GM12865 (cell line): ENCODE results near the gene XRCC4.
"Not testable (repeated sequence)": the region's sequence is repeated elsewhere in the genome, so short reads cannot be mapped to it uniquely, and the experiment has no call there.

Experiments used
- DNase-seq: peaks from one replicate; pipeline ENCODE4 v3.0.0; 2010; ENCODE audit warnings: low read depth
- H3K4me3 ChIP-seq: 2 replicates; pipeline ENCODE4 v1.5.1; 2011; ENCODE audit warnings: mild to moderate bottlenecking, low read depth, low read length, control low read depth
- TF ChIP-seq, protein P1 (sequence below): IDR thresholded peaks from 2 replicates; pipeline ENCODE4 v1.5.1; 2011; ENCODE audit warnings: low read length, control low read depth, low read depth, inconsistent platforms; ENCODE audit not compliant: insufficient read depth; ENCODE audit errors: missing control alignments

Gene XRCC4

DNA sequence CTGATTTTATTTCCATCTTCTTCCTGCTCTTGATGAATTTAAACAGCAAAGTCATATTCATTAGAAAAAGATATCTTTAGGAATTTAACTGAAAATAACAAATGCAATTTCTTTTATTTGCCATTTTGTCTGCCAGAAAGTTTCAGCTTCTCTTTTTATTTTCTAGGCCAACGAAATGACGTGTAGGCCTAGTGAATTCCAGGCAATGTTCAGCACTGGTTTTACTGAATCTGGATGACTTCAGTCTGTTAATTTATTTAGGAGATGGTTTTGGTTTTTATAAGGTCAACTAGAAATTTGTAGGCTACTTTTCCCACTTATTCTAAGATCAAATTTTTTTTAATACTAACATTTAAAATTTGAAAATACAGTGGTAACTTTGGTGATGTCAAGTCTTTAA, 265.1 kb downstream of the XRCC4 start:
- DNase-seq, result no peak
- TF ChIP-seq, protein P1, sequence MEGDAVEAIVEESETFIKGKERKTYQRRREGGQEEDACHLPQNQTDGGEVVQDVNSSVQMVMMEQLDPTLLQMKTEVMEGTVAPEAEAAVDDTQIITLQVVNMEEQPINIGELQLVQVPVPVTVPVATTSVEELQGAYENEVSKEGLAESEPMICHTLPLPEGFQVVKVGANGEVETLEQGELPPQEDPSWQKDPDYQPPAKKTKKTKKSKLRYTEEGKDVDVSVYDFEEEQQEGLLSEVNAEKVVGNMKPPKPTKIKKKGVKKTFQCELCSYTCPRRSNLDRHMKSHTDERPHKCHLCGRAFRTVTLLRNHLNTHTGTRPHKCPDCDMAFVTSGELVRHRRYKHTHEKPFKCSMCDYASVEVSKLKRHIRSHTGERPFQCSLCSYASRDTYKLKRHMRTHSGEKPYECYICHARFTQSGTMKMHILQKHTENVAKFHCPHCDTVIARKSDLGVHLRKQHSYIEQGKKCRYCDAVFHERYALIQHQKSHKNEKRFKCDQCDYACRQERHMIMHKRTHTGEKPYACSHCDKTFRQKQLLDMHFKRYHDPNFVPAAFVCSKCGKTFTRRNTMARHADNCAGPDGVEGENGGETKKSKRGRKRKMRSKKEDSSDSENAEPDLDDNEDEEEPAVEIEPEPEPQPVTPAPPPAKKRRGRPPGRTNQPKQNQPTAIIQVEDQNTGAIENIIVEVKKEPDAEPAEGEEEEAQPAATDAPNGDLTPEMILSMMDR, result no peak
- no peak overlapping the region for H3K4me3 ChIP-seq

DNA sequence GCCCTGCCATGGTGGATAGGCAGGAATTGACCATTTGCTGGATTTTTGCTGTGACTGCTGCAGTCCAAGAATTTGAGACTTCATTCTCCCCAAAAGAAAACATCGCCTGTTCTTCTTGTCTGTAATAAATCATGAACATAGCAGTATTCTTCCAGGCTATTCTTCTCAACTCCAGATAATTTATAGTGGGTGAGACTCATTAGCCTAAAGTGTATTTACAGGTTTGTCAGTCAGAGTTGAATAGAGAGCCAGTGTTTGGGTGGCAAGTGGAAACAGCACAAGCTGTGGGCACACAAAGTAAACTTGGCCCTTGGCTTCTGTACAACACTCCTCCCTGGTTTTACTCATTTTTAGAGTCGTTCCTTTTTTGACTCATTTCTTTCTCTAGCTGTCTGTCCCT, 266.0 kb downstream of the XRCC4 start:
- no peak for DNase-seq
- no peak overlapping the region for H3K4me3 ChIP-seq
- TF ChIP-seq, protein P1, result no peak

DNA sequence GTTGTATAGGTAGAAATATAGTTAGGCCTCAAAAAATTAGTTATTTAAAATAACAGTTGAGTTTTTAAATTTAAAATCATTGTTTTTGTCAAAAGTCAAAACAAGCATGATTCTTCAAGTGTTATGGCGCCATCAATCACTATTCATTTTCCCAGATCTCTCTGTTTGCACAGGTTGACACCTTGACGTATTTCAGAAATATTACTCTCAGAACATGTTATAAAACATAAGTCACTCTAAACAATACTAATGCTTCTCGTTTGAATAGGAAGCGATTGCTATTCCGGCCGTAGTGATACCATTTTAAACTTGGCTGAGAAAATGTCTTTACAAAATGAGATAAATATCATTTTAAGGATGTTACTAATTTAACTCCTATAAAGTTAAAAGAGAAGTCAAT, 268.1 kb downstream of the XRCC4 start:
- TF ChIP-seq, protein P1, result no peak
- H3K4me3 ChIP-seq, result no peak overlapping the region
- no peak for DNase-seq

DNA sequence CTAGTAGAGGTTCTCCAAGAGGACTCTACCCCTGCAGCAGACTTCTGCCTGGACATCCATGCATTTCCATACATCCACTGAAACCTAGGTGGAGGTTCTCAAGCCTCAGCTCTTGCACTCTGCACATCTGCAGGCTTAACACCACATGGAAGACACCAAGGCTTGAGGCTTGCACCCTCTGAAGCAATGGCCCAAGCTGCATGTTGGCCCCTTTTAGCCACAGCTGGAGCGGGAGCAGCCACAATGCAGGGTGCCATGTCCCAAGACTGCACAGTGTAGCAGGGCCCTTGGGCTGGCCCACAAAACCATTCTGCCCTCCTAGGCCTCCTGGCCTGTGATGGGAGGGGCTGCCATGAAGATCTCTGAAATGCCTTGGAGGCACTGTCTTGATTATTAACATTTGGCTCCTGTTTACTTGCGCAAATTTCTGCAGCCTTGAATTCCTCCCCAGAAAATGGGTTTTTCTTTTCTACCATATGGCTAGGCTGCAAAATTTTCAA, 271.0 kb downstream of the XRCC4 start:
- no peak overlapping the region for H3K4me3 ChIP-seq
- no peak for DNase-seq
- TF ChIP-seq, protein P1, result no peak

DNA sequence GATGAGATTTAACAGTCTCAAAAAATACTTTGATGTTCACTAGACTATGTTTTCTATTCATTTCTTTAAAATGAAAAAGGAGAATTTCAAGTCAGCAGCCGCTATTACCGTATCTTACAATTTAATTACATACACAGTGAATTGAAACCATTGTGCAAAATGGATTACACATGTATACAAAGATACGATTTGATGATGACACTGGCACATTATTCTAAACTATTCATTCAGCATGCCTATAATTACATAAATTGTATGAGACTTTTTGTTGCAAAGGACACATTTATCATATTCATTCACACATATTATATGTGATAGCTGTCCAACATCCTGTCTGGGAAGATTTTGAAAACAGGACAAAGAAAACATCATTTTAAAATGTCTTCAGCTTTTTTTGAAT, 275.9 kb downstream of the XRCC4 start:
- TF ChIP-seq, protein P1, result no peak
- no peak for DNase-seq
- H3K4me3 ChIP-seq, result no peak overlapping the region

DNA sequence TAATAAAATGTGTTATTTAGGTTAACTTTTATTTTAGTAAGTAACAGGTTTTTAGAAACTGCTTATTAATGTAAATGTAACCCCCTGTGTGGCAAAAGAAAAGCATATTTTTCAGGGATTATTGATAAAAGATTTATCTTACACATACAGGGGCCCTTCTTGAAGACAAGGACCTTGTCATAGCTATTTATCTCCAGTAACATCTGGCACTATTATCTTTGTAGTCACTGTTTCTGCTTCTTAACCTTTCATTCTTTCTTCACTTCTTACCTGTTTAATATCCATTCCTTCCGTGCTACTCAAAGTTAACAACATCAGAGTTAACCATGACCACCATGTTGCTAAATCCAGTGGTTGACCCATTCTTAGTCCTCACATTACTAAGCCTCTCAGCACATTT, 276.4 kb downstream of the XRCC4 start:
- TF ChIP-seq, protein P1, result no peak
- no peak overlapping the region for H3K4me3 ChIP-seq
- DNase-seq, result no peak

DNA sequence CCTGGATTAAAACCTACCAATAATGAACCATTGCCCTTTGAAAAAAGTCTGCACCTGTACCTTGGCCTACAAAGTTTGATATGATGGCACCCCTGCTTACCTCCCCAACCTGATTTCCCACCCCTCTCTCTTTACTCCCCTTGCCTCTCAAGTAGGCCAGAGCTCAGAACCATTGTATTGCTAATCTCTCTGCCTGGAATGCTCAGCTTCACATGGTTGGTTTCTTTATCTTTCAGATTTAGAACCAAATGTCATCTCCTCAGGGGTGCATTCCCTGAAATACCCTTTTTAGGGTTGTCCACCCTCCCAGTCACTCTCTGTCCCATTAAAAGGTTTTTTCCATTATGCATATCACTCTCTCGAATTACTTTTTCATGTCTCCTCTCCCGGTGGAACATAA, 277.6 kb downstream of the XRCC4 start:
- DNase-seq, result no peak
- TF ChIP-seq, protein P1, result no peak
- no peak overlapping the region for H3K4me3 ChIP-seq

DNA sequence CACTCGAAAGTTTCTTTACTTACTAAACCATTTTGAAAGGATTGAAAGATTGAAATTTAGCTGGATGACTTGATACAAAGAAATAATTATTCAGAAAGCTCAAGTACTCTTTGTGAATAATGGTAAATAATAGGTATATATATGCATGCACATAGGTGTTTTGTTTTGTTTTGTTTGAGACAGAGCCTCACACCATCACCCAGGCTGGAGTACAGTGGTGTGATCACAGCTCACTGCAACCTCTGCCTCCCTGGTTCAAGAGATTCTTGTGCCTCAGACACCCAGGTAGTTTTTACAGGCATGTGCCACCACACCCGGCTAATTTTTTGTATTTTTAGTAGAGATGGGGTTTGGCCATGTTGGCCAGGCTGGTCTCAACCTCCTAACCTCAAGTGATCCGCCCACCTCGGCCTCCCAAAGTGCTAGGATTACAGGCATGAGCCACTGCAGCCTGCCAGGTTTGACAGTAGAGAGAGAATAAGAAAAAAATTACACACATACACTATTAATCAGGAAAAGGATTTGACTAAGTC, 278.2 kb downstream of the XRCC4 start:
- DNase-seq, H3K4me3 ChIP-seq: not testable (repeated sequence)
